ENCODE results near the gene PC. TPM values are rescaled to one million over a fixed set of nuclear protein-coding genes. Genes with fewer than 3 reads are reported as not detected.
"Not testable (repeated sequence)": the region's sequence is repeated elsewhere in the genome, so short reads cannot be mapped to it uniquely, and the experiment has no call there.

The PC gene
- total RNA-seq, 1 experiment from 2014 or later = 11.9 TPM

- in situ Hi-C loops (cut with HindIII; ENCODE audit: low pct_unique_long_range_greater_than_20kb, low sequenced_read_pairs) = no loop called here
- peak; percentile 78 for DNase-seq (ENCODE audit: low read depth)
Observed at GRCh38 chr11:66842896-66843775, 115.0 kb downstream of the PC start, which contains the start of gene RCE1. RCE1 (plus strand) TSS chr11:66843441; CDS start chr11:66843456, 15 bp downstream.

GRCh38 chr11:66842501-66842895 lies 115.7 kb downstream of the PC start:
- in situ Hi-C loops (cut with HindIII; ENCODE audit: low pct_unique_long_range_greater_than_20kb, low sequenced_read_pairs) = no loop called here
- no peak for DNase-seq (ENCODE audit: low read depth)

GRCh38 chr11:66841861-66842260 lies 116.3 kb downstream of the PC start:
- in situ Hi-C loops (cut with HindIII; ENCODE audit: low pct_unique_long_range_greater_than_20kb, low sequenced_read_pairs) = no loop called here
- no peak for DNase-seq (ENCODE audit: low read depth)

- no peak for DNase-seq (ENCODE audit: low read depth)
- in situ Hi-C loops (cut with HindIII; ENCODE audit: low pct_unique_long_range_greater_than_20kb, low sequenced_read_pairs) = no loop called here
Observed at GRCh38 chr11:66840317-66841091, 117.7 kb downstream of the PC start.

DNA sequence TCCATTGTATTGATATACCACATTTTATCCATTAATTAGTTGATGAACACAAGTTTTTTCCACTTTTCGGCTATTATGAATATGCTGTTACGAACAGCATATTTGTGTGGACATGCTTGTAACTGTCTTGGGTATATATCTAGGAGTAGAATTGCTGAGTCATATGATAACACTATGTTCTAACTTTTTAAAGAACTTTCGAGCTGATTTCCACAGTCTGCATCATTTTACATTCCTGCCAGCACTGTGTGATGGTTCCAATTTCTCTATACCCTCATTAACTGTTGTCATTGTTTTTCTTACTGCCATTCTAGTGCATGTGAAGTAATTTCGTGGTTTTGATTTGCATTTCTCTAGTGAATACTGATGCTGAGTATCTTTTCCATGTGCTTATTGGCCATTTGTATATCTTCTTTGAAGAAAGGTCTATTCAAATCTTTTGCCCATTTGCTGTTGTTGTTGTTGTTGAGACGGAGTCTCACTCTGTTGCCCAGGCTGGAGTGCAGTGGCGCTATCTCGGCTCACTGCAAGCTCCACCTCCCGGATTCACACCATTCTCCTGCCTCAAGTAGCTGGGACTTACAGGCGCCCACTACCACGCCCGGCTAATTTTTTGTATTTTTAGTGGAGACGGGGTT lies 122.3 kb downstream of the PC start:
- peak; percentile 16 for DNase-seq (ENCODE audit: low read depth)
- in situ Hi-C loops (cut with HindIII; ENCODE audit: low pct_unique_long_range_greater_than_20kb, low sequenced_read_pairs) = no loop called here

GRCh38 chr11:66834943-66835342 lies 123.2 kb downstream of the PC start:
- DNase-seq (ENCODE audit: low read depth) = no peak
- in situ Hi-C loops (cut with HindIII; ENCODE audit: low pct_unique_long_range_greater_than_20kb, low sequenced_read_pairs) = no loop called here

DNA sequence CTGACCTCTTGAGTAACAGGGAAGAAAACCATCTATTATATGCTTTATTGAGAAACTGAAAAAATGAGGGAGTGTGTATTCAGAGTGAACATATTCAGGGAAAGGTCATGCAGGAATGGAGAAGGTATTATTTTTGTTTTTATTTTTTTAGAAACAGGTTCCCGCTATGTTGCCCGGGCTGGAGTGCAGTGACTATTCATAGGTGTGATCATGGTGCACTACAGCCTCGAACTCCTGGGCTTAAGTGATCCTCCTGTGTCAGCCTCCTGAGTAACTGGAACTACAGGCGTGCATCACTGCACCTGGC lies 123.7 kb downstream of the PC start:
- DNase-seq (ENCODE audit: low read depth) = no peak
- in situ Hi-C loops (cut with HindIII; ENCODE audit: low pct_unique_long_range_greater_than_20kb, low sequenced_read_pairs) = no loop called here

- DNase-seq (ENCODE audit: low read depth); in situ Hi-C loops (cut with HindIII; ENCODE audit: low pct_unique_long_range_greater_than_20kb, low sequenced_read_pairs): not testable (repeated sequence)
Observed at GRCh38 chr11:66824573-66824972, 133.6 kb downstream of the PC start.

DNA sequence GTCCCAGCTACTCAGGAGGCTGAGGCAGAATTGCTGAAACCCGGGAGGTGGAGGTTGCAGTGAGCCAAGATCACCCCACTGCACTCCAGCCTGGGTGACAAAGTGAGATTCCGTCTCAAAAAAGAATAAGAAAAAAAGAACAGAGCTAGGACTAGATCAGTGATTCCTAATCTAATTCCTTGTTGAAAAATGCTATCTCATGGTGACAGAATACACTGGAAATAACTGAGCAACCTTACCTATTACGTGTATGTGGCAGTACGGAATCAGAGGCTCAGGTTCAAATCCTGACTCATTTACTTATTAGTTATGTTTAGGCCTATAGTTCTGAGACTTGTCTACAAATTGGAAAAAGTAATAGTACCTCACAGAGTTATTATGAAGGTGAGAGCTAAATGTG lies 134.5 kb downstream of the PC start:
- in situ Hi-C loops (cut with HindIII; ENCODE audit: low pct_unique_long_range_greater_than_20kb, low sequenced_read_pairs) = no loop called here
- DNase-seq (ENCODE audit: low read depth) = no peak

DNA sequence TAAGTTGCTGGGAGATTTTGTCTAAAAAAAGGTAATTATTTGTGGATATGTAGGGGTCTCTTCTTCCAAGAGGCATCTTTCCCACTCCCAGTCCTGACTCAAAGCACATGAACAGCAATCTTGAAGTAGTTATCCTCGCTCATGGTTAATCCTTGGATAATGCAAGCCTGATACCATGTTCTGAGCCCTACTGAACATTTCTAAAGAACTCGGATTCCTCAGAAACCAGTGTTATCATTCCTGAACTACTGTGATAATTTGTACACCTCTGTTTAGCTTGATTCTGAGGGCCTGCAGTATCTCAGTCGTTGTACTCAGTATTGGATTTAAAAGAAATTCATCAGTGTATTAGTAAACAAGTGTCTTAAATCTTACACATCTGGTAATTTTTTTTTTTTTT lies 137.3 kb downstream of the PC start:
- in situ Hi-C loops (cut with HindIII; ENCODE audit: low pct_unique_long_range_greater_than_20kb, low sequenced_read_pairs) = no loop called here
- no peak for DNase-seq (ENCODE audit: low read depth)

DNA sequence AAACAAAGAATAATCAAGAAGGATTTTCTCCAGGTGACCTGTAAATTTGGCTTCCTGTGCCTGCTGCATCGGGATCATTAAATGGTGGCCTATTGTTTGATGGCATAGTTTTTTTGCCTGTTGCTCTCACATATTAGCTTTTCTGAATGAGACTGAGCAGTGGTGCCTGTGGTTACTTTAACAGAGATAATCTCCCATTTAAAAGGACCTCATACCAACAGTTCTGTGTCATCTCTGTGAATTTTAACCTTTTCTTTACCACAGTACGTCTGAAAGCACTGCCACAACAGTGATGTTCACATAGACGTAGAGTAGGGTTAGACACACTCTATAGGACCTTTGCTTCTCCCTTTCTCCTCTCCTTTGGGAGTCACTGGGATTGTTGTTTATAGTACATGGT lies 137.8 kb downstream of the PC start:
- DNase-seq (ENCODE audit: low read depth) = no peak
- in situ Hi-C loops (cut with HindIII; ENCODE audit: low pct_unique_long_range_greater_than_20kb, low sequenced_read_pairs) = no loop called here

GRCh38 chr11:66818231-66818955 lies 139.8 kb downstream of the PC start:
- in situ Hi-C loops (cut with HindIII; ENCODE audit: low pct_unique_long_range_greater_than_20kb, low sequenced_read_pairs) = no loop called here
- no peak for DNase-seq (ENCODE audit: low read depth)

DNA sequence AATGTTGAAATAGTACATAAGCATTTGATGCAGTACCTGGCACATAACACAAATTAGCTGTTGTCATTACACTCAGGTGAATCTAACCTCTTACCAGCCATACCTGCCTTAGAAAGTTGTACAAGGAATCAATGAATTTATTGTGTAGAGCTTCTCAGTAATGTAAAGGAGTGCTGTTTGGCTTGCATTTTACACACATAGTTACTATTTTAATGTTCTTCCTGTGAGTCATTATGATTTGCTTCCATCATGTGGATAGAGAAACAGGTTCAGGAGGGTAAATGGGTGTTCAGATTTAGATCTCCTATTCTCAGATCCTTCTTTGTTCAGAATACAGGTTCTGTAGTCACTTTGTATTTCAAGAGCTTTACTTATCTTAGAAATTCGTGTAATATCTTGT lies 142.5 kb downstream of the PC start:
- in situ Hi-C loops (cut with HindIII; ENCODE audit: low pct_unique_long_range_greater_than_20kb, low sequenced_read_pairs) = no loop called here
- no peak for DNase-seq (ENCODE audit: low read depth)

DNA sequence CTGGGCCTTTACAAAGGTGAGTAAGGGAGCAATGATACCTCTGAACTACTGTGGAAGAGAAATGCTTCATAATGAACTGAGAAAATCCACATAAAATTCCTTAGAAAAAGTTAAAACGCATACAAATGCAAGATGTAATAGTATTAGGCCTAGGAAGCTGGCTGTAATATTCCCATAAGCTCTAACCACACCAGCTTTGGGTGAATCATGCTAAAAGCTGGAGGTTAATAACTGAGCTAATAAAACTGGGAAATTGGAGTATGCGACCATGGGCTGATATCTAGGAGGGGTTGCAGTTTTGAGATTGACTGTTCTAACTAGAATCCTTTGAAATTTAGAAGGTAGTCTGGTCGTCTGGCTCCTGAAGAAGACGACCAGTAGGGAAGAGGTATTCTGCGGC lies 143.5 kb downstream of the PC start:
- in situ Hi-C loops (cut with HindIII; ENCODE audit: low pct_unique_long_range_greater_than_20kb, low sequenced_read_pairs) = no loop called here
- no peak for DNase-seq (ENCODE audit: low read depth)

GRCh38 chr11:66810576-66811185 lies 147.5 kb downstream of the PC start:
- DNase-seq (ENCODE audit: low read depth) = no peak
- in situ Hi-C loops (cut with HindIII; ENCODE audit: low pct_unique_long_range_greater_than_20kb, low sequenced_read_pairs) = no loop called here

GRCh38 chr11:66809592-66809991 lies 148.6 kb downstream of the PC start:
- no peak for DNase-seq (ENCODE audit: low read depth)
- in situ Hi-C loops (cut with HindIII; ENCODE audit: low pct_unique_long_range_greater_than_20kb, low sequenced_read_pairs) = no loop called here

DNA sequence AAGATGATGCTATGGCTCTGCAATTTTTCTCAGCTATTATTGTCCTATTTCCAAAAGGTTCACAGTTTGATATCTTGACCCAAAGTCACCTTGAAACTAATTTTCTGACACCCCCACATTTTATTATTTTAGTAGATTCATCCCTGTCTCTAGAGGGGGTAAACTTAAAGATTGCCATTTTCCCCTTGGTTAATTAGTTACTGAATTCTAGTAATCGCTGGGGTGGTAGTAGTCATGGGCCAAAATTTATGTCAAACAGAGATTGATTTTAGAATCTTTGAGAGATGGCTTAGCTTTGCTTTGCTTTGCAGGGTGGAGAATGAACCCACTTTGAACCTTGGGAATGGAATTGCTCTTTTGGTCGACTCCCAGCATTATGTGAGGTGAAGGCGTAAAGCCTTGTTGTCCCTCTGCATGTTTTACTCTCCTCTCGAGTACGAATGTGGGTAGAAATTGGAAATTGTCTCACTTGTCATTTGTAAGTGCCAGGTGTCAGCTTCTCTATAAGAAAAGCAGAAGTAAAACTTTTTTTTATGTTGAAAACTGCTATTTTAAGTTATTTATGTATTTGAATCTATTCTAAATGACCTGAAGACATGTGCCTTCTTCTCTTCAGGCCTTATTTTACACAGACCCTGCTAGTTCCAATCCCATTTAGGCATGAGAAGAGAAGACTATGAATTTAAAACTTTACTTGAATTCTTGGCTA lies 157.3 kb downstream of the PC start:
- in situ Hi-C loops (cut with HindIII; ENCODE audit: low pct_unique_long_range_greater_than_20kb, low sequenced_read_pairs) = no loop called here
- DNase-seq (ENCODE audit: low read depth) = no peak

GRCh38 chr11:66799815-66800214 lies 158.4 kb downstream of the PC start:
- in situ Hi-C loops (cut with HindIII; ENCODE audit: low pct_unique_long_range_greater_than_20kb, low sequenced_read_pairs); DNase-seq (ENCODE audit: low read depth): not testable (repeated sequence)

All from Caki2 (cell line).